GM18505 (cell line): Measurements from ENCODE around the gene SAA1.
A peak's percentile ranks its signal among the peaks of the same experiment; 100 is the strongest.
"Not testable (repeated sequence)": the region's sequence is repeated elsewhere in the genome, so short reads cannot be mapped to it uniquely, and the experiment has no call there.

Experiments
- ATAC-seq: cut with Tn5 transposase; IDR thresholded peaks from one replicate; pipeline ENCODE4 v1.9.1; 2021; ENCODE audit not compliant: unreplicated experiment
- POLR2A ChIP-seq: IDR thresholded peaks from 4 replicates; pipeline ENCODE4 v1.6.1; 2011; ENCODE audit warnings: borderline replicate concordance; ENCODE audit not compliant: insufficient read depth, insufficient read length; ENCODE audit errors: extremely low read depth

SAA1 gene

GRCh38 chr11:18245396-18245795 is 20.7 kb upstream of the SAA1 start:
- ATAC-seq: no peak
- no peak for TF ChIP-seq POLR2A

- ATAC-seq: peak; percentile 65
Measured at GRCh38 chr11:18246379-18247190, 19.5 kb upstream of the SAA1 start.

GRCh38 chr11:18247191-18247581 is 18.9 kb upstream of the SAA1 start:
- peak; percentile 3 for ATAC-seq

GRCh38 chr11:18248561-18248960 is 17.5 kb upstream of the SAA1 start, which contains the start of gene SAA2:
Gene SAA2 (minus strand): TSS chr11:18248668. CDS start chr11:18248011, 657 bp downstream.
- ATAC-seq: no peak

GRCh38 chr11:18253233-18253632 is 12.8 kb upstream of the SAA1 start:
- TF ChIP-seq POLR2A: no peak

More at GRCh38 chr11:18248561-18248960, 17.5 kb upstream of the SAA1 start, which contains the start of gene SAA2:
- no peak for TF ChIP-seq POLR2A

GRCh38 chr11:18253778-18254338 is 12.2 kb upstream of the SAA1 start:
- TF ChIP-seq POLR2A: no peak
- ATAC-seq: no peak

More at GRCh38 chr11:18253233-18253632, 12.8 kb upstream of the SAA1 start:
- ATAC-seq: no peak

- ATAC-seq: no peak
- TF ChIP-seq POLR2A: no peak
Measured at GRCh38 chr11:18254781-18255361, 11.2 kb upstream of the SAA1 start.

- TF ChIP-seq POLR2A: no peak
- no peak for ATAC-seq
Measured at GRCh38 chr11:18259259-18259658, 6.8 kb upstream of the SAA1 start.

- no peak for TF ChIP-seq POLR2A
- ATAC-seq: no peak
Measured at GRCh38 chr11:18261721-18262120, 4.3 kb upstream of the SAA1 start.

- not testable (repeated sequence) for ATAC-seq
Measured at GRCh38 chr11:18262681-18263350, 3.2 kb upstream of the SAA1 start.

- ATAC-seq: no peak
- TF ChIP-seq POLR2A: no peak
Measured at GRCh38 chr11:18264035-18264434, 2.0 kb upstream of the SAA1 start.

GRCh38 chr11:18264677-18265555 is 1.1 kb upstream of the SAA1 start:
- no peak for TF ChIP-seq POLR2A
- ATAC-seq: no peak

GRCh38 chr11:18267335-18268133 is 1.5 kb downstream of the SAA1 start:
- ATAC-seq: not testable (repeated sequence)

GRCh38 chr11:18269252-18269651 is 3.2 kb downstream of the SAA1 start:
- not testable (repeated sequence) for ATAC-seq
